ENCODE results near the gene BRD3OS.

Gene BRD3OS

GRCh38 chr9:134051319-134051718 lies 26.0 kb downstream of the BRD3OS start:
- no peak overlapping the region for H2AFZ ChIP-seq (ENCODE audit: low read depth, low read length)
- no peak overlapping the region for H3K4me3 ChIP-seq (ENCODE audit: low read length)
- no peaks in the 10 kb centered on the region for H3K9me3 ChIP-seq (ENCODE audit: insufficient read depth, low read length)
- H3K4me1 ChIP-seq (ENCODE audit: low read length): no peaks in the 10 kb centered on the region
- TF ChIP-seq EZH2phosphoT487 (IDR thresholded peaks at IDR 0.05; ENCODE audit: low read depth) (no peak), CTCF (IDR thresholded peaks at IDR 0.05; ENCODE audit: low read depth, low read length) (no peak)
- no peak overlapping the region for H3K9ac ChIP-seq (ENCODE audit: low read length)
- H3K36me3 ChIP-seq (replicated peaks; ENCODE audit: low read depth, low read length): peaks cover 3% of the 10 kb centered on the region
- peaks cover 5% of the 10 kb centered on the region; the same call in 1 of the 2 replicates for H3K79me2 ChIP-seq (ENCODE audit: low read length)
- no peak overlapping the region for H3K27ac ChIP-seq (ENCODE audit: low read length)
- H3K27me3 ChIP-seq (ENCODE audit: low read depth, low read length): no peaks in the 10 kb centered on the region
- peaks cover 34% of the 10 kb centered on the region for H4K20me1 ChIP-seq (ENCODE audit: insufficient read depth, low read length)
- H3K4me2 ChIP-seq (ENCODE audit: low read length): no peak overlapping the region

- no peak overlapping the region for H3K27ac ChIP-seq (ENCODE audit: low read length)
- H3K27me3 ChIP-seq (ENCODE audit: low read depth, low read length): no peaks in the 10 kb centered on the region
- H3K4me1 ChIP-seq (ENCODE audit: low read length): no peaks in the 10 kb centered on the region
Measured at GRCh38 chr9:134052491-134052890, 27.2 kb downstream of the BRD3OS start.

GRCh38 chr9:134052941-134053340 lies 27.7 kb downstream of the BRD3OS start:
- peaks cover 3% of the 10 kb centered on the region for H3K36me3 ChIP-seq (replicated peaks; ENCODE audit: low read depth, low read length)

More at GRCh38 chr9:134052491-134052890, 27.2 kb downstream of the BRD3OS start:
- Histone ChIP-seq H3K9ac (ENCODE audit: low read length) (no peak overlapping the region), H2AFZ (ENCODE audit: low read depth, low read length) (no peak overlapping the region), H3K36me3 (replicated peaks; ENCODE audit: low read depth, low read length) (peaks cover 3% of the 10 kb centered on the region), H3K79me2 (ENCODE audit: low read length) (peaks cover 5% of the 10 kb centered on the region; the same call in 1 of the 2 replicates), H3K4me2 (ENCODE audit: low read length) (no peak overlapping the region), H4K20me1 (ENCODE audit: insufficient read depth, low read length) (peaks cover 46% of the 10 kb centered on the region), H3K9me3 (ENCODE audit: insufficient read depth, low read length) (no peaks in the 10 kb centered on the region), H3K4me3 (ENCODE audit: low read length) (no peak overlapping the region)
- no peak for TF ChIP-seq EZH2phosphoT487 (IDR thresholded peaks at IDR 0.05; ENCODE audit: low read depth)
- TF ChIP-seq CTCF (IDR thresholded peaks at IDR 0.05; ENCODE audit: low read depth, low read length): no peak

GRCh38 chr9:134053401-134053871 lies 28.2 kb downstream of the BRD3OS start:
- H3K27ac ChIP-seq (ENCODE audit: low read length): no peak overlapping the region
- no peak overlapping the region for H3K4me2 ChIP-seq (ENCODE audit: low read length)
- no peak overlapping the region for H3K4me3 ChIP-seq (ENCODE audit: low read length)
- no peak overlapping the region for H3K9ac ChIP-seq (ENCODE audit: low read length)
- H3K9me3 ChIP-seq (ENCODE audit: insufficient read depth, low read length): no peaks in the 10 kb centered on the region
- H3K27me3 ChIP-seq (ENCODE audit: low read depth, low read length): no peaks in the 10 kb centered on the region
- no peaks in the 10 kb centered on the region for H3K4me1 ChIP-seq (ENCODE audit: low read length)
- H3K79me2 ChIP-seq (ENCODE audit: low read length): peaks cover 5% of the 10 kb centered on the region; the same call in 1 of the 2 replicates
- H4K20me1 ChIP-seq (ENCODE audit: insufficient read depth, low read length): peaks cover 55% of the 10 kb centered on the region
- H2AFZ ChIP-seq (ENCODE audit: low read depth, low read length): no peak overlapping the region
- H3K36me3 ChIP-seq (replicated peaks; ENCODE audit: low read depth, low read length): peaks cover 1% of the 10 kb centered on the region
- TF ChIP-seq EZH2phosphoT487 (IDR thresholded peaks at IDR 0.05; ENCODE audit: low read depth): no peak
- TF ChIP-seq CTCF (IDR thresholded peaks at IDR 0.05; ENCODE audit: low read depth, low read length): no peak

More at GRCh38 chr9:134052941-134053340, 27.7 kb downstream of the BRD3OS start:
- H3K27ac ChIP-seq (ENCODE audit: low read length): no peak overlapping the region
- H3K9me3 ChIP-seq (ENCODE audit: insufficient read depth, low read length): no peaks in the 10 kb centered on the region
- no peak for TF ChIP-seq CTCF (IDR thresholded peaks at IDR 0.05; ENCODE audit: low read depth, low read length)
- TF ChIP-seq EZH2phosphoT487 (IDR thresholded peaks at IDR 0.05; ENCODE audit: low read depth): no peak
- no peak overlapping the region for H3K4me2 ChIP-seq (ENCODE audit: low read length)
- no peaks in the 10 kb centered on the region for H3K27me3 ChIP-seq (ENCODE audit: low read depth, low read length)
- H3K4me1 ChIP-seq (ENCODE audit: low read length): no peaks in the 10 kb centered on the region
- H4K20me1 ChIP-seq (ENCODE audit: insufficient read depth, low read length): peaks cover 50% of the 10 kb centered on the region
- no peak overlapping the region for H3K4me3 ChIP-seq (ENCODE audit: low read length)
- H3K9ac ChIP-seq (ENCODE audit: low read length): no peak overlapping the region
- H2AFZ ChIP-seq (ENCODE audit: low read depth, low read length): no peak overlapping the region
- H3K79me2 ChIP-seq (ENCODE audit: low read length): peaks cover 5% of the 10 kb centered on the region; the same call in 1 of the 2 replicates

Measured in OCI-LY3 (cell line).